ENCODE results near the gene AAGAB.

Gene AAGAB

DNA sequence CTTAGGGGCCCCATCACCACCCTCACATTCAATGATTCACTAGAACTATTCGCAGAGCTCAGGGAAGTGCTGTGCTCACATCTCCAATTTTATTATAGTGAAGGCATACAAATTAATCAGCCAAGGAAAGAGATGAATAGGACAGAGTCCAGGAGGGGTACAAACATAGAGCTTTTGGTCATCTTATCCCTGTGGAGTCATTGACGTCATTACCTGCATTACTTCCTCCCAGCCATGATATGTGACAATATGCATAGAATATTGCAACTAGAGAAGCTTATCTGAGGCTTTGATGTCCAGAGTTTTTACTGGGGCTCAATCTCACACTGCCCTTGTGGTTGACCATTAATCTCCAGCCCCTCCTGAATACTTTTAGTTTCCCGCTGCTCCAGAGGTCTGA, 1.6 kb upstream of the AAGAB start:
- Histone ChIP-seq H3K4me3 (ENCODE audit: low read length) (no peak overlapping the region), H3K9me3 (replicated peaks; ENCODE audit: insufficient read depth, low read length) (no peaks in the 10 kb centered on the region), H3K4me1 (ENCODE audit: low read length) (no peaks in the 10 kb centered on the region), H3K9me2 (replicated peaks; ENCODE audit: insufficient read depth, low read length) (no peaks in the 10 kb centered on the region), H3K4me2 (ENCODE audit: low read depth, low read length) (no peak overlapping the region), H3K79me2 (ENCODE audit: low read length) (peaks cover 33% of the 10 kb centered on the region), H3F3A (ENCODE audit: insufficient read depth, low read length) (peaks cover 16% of the 10 kb centered on the region), H2AFZ (ENCODE audit: low read length) (no peak overlapping the region), H3K36me3 (replicated peaks; ENCODE audit: insufficient read depth, low read length) (no peaks in the 10 kb centered on the region), H4K20me1 (ENCODE audit: insufficient read depth, low read length) (no peaks in the 10 kb centered on the region), H3K27me3 (replicated peaks; ENCODE audit: insufficient read depth, low read length) (no peaks in the 10 kb centered on the region), H3K27ac (ENCODE audit: low read length) (no peak overlapping the region), H3K9ac (ENCODE audit: low read length) (no peak overlapping the region)
- no peak for DNase-seq
- TF ChIP-seq EZH2phosphoT487 (IDR thresholded peaks at IDR 0.05; ENCODE audit: low read length): no peak
- TF ChIP-seq, protein P1, sequence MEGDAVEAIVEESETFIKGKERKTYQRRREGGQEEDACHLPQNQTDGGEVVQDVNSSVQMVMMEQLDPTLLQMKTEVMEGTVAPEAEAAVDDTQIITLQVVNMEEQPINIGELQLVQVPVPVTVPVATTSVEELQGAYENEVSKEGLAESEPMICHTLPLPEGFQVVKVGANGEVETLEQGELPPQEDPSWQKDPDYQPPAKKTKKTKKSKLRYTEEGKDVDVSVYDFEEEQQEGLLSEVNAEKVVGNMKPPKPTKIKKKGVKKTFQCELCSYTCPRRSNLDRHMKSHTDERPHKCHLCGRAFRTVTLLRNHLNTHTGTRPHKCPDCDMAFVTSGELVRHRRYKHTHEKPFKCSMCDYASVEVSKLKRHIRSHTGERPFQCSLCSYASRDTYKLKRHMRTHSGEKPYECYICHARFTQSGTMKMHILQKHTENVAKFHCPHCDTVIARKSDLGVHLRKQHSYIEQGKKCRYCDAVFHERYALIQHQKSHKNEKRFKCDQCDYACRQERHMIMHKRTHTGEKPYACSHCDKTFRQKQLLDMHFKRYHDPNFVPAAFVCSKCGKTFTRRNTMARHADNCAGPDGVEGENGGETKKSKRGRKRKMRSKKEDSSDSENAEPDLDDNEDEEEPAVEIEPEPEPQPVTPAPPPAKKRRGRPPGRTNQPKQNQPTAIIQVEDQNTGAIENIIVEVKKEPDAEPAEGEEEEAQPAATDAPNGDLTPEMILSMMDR (IDR thresholded peaks at IDR 0.05; ENCODE audit: low read length): no peak
- TF ChIP-seq EZH2 (optimal IDR thresholded peaks at IDR 0.05; ENCODE audit: low read depth, low read length): no peak

DNA sequence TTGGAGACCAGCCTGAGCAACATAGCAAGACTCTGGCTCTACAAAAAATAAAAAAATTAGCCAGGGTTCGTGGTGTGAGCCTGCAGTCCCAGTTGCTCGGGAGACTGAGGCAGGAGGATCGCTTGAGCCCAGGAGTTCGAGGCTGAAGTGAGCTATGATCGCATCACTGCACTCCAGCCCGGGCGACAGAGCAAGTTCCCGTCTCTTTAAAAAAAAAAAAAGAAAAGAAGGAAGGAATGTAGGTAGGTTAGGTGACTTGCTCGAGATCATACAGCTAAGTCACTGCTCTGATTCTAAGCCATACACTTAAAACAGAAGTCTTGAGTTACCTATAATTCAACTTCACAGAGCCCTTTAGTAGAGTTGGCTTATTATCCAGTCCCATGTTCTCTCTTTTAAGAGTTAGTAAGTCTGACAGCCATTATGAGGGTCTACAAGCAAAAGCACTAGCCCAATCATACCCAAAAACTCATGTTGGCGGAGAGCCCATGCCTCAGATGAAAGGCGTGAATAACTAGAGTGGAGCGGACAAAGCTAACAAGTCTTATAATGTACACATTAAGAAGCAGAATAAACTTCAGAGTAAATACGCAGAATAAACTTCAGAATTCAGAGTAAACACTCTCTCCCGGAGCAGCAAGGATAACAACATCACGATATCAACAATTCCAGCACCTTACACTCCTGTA, 768 bp downstream of the AAGAB start:
- peaks cover 23% of the 10 kb centered on the region for H3F3A ChIP-seq (ENCODE audit: insufficient read depth, low read length)
- peaks cover 56% of the 10 kb centered on the region for H3K79me2 ChIP-seq (ENCODE audit: low read length)
- TF ChIP-seq, protein P1 (IDR thresholded peaks at IDR 0.05; ENCODE audit: low read length): no peak
- TF ChIP-seq EZH2phosphoT487 (IDR thresholded peaks at IDR 0.05; ENCODE audit: low read length) (no peak), EZH2 (optimal IDR thresholded peaks at IDR 0.05; ENCODE audit: low read depth, low read length) (no peak)
- H3K9me2 ChIP-seq (replicated peaks; ENCODE audit: insufficient read depth, low read length): no peaks in the 10 kb centered on the region
- H3K4me1 ChIP-seq (ENCODE audit: low read length): 0 out of 2 replicates have a peak, but pooled peaks cover 4% of the 10 kb centered on the region
- H3K4me2 ChIP-seq (ENCODE audit: low read depth, low read length): peak overlapping the region; percentile 81
- DNase-seq: no peak
- peak overlapping the region; percentile 72 for H3K27ac ChIP-seq (ENCODE audit: low read length)
- peak overlapping the region; percentile 34 for H2AFZ ChIP-seq (ENCODE audit: low read length)
- H3K27me3 ChIP-seq (replicated peaks; ENCODE audit: insufficient read depth, low read length): no peaks in the 10 kb centered on the region
- H3K36me3 ChIP-seq (replicated peaks; ENCODE audit: insufficient read depth, low read length): no peaks in the 10 kb centered on the region
- no peaks in the 10 kb centered on the region for H4K20me1 ChIP-seq (ENCODE audit: insufficient read depth, low read length)
- H3K9me3 ChIP-seq (replicated peaks; ENCODE audit: insufficient read depth, low read length): no peaks in the 10 kb centered on the region
- peak overlapping the region; percentile 76 for H3K9ac ChIP-seq (ENCODE audit: low read length)
- H3K4me3 ChIP-seq (ENCODE audit: low read length): peak overlapping the region; percentile 81

DNA sequence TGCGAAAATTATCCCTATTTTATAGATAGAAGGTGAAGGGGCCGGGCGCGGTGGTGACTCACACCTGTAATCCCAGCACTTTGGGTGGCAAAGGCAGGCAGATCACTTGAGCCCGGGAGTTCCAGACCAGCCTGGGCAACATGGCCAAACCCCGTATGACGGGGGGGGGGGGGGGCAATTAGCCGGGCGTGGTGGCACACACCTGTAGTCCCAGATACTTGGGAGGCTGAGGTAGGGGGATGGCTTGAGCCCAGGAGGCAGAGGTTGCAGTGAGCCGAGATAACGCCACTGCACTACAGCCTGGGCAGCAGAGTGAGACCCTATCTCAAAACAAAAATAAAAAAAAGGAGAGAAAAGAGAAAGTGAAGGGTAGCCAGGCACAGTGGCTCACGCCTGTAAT, 1.4 kb downstream of the AAGAB start:
- no peak overlapping the region for H2AFZ ChIP-seq (ENCODE audit: low read length)
- H3K4me2 ChIP-seq (ENCODE audit: low read depth, low read length): peak overlapping the region; percentile 81; the same call in 1 of the 2 replicates
- no peak overlapping the region for H3K27ac ChIP-seq (ENCODE audit: low read length)
- DNase-seq: no peak
- H3K36me3 ChIP-seq (replicated peaks; ENCODE audit: insufficient read depth, low read length): no peaks in the 10 kb centered on the region
- no peaks in the 10 kb centered on the region for H3K27me3 ChIP-seq (replicated peaks; ENCODE audit: insufficient read depth, low read length)
- H3K4me1 ChIP-seq (ENCODE audit: low read length): 0 out of 2 replicates have a peak, but pooled peaks cover 4% of the 10 kb centered on the region
- peaks cover 23% of the 10 kb centered on the region for H3F3A ChIP-seq (ENCODE audit: insufficient read depth, low read length)
- H3K79me2 ChIP-seq (ENCODE audit: low read length): peaks cover 62% of the 10 kb centered on the region
- no peaks in the 10 kb centered on the region for H4K20me1 ChIP-seq (ENCODE audit: insufficient read depth, low read length)
- peak overlapping the region; percentile 76; the same call in 1 of the 2 replicates for H3K9ac ChIP-seq (ENCODE audit: low read length)
- TF ChIP-seq, protein P1 (IDR thresholded peaks at IDR 0.05; ENCODE audit: low read length): no peak
- no peak for TF ChIP-seq EZH2phosphoT487 (IDR thresholded peaks at IDR 0.05; ENCODE audit: low read length)
- no peak for TF ChIP-seq EZH2 (optimal IDR thresholded peaks at IDR 0.05; ENCODE audit: low read depth, low read length)
- no peaks in the 10 kb centered on the region for H3K9me3 ChIP-seq (replicated peaks; ENCODE audit: insufficient read depth, low read length)
- peak overlapping the region; percentile 81 for H3K4me3 ChIP-seq (ENCODE audit: low read length)
- H3K9me2 ChIP-seq (replicated peaks; ENCODE audit: insufficient read depth, low read length): no peaks in the 10 kb centered on the region
